ENCODE results near the gene NDOR1.

GRCh38 chr9:137191691-137192447 is 13.6 kb upstream of the NDOR1 start:
- no peak for TF ChIP-seq CTCF (IDR thresholded peaks at IDR 0.05)
- TF ChIP-seq POLR2A (IDR thresholded peaks at IDR 0.05), result no peak
